Transverse colon (tissue), 3 donors: ENCODE results near the gene ITGB1BP2.
"Not testable (repeated sequence)": the region's sequence is repeated elsewhere in the genome, so short reads cannot be mapped to it uniquely, and the experiment has no call there.

ENCODE experiments used
- EP300 ChIP-seq: sonication (generic); formaldehyde crosslinking; IDR thresholded peaks from one replicate; pipeline ENCODE4 v1.6.1; 2017; ENCODE audit warnings: antibody characterized with exemption, low read depth
- TF ChIP-seq, protein P1 (sequence below), 5 experiments: fragments of 200-600 bp in 3 of 5; fragments of 450-650 bp in 2 of 5; sonication (generic) in 3 of 5; IDR thresholded peaks; 1 replicate in 2 of 5; 2 replicates in 3 of 5; pipeline ENCODE4 v1.5.1; 2016 to 2017; ENCODE audit warnings: antibody characterized with exemption in 5 of 5, inconsistent platforms in 3 of 5, mild to moderate bottlenecking in 2 of 5, moderate library complexity in 1 of 5

DNA sequence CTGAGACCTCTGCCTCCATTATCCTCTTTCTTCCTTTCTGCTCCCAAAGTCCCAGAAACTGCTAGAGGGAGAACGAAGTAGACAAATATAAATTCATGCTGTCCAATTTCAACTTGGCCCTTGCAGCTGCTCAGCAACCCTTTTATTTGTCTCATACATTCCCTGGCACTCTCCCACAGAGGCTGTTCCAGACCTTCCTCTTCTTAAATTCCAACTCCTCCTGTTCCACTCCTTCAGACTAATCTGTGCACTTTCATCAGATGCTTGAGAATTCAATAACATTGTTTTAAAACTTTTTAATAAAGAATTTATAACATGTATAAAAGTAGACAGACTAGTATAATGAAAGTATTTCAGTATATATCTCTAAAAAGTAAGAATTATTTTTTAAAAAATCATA is 15.4 kb downstream of the ITGB1BP2 start:
- not testable (repeated sequence) for TF ChIP-seq EP300
- TF ChIP-seq, protein P1, sequence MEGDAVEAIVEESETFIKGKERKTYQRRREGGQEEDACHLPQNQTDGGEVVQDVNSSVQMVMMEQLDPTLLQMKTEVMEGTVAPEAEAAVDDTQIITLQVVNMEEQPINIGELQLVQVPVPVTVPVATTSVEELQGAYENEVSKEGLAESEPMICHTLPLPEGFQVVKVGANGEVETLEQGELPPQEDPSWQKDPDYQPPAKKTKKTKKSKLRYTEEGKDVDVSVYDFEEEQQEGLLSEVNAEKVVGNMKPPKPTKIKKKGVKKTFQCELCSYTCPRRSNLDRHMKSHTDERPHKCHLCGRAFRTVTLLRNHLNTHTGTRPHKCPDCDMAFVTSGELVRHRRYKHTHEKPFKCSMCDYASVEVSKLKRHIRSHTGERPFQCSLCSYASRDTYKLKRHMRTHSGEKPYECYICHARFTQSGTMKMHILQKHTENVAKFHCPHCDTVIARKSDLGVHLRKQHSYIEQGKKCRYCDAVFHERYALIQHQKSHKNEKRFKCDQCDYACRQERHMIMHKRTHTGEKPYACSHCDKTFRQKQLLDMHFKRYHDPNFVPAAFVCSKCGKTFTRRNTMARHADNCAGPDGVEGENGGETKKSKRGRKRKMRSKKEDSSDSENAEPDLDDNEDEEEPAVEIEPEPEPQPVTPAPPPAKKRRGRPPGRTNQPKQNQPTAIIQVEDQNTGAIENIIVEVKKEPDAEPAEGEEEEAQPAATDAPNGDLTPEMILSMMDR (IDR thresholded peaks at IDR 0.05): not testable (repeated sequence)
